DMS 273 treated with DMSO at 0.1 percent for 48 hours (cell line): ENCODE results near the gene SSX5.
"Not testable (repeated sequence)": the region's sequence is repeated elsewhere in the genome, so short reads cannot be mapped to it uniquely, and the experiment has no call there.

ENCODE experiments used
- DNase-seq: peaks from one replicate; lab custom pipeline; 2025; lab: John Stamatoyannopoulos, UW

The SSX5 gene, protein sequence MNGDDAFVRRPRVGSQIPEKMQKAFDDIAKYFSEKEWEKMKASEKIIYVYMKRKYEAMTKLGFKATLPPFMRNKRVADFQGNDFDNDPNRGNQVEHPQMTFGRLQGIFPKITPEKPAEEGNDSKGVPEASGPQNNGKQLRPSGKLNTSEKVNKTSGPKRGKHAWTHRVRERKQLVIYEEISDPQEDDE

DNA sequence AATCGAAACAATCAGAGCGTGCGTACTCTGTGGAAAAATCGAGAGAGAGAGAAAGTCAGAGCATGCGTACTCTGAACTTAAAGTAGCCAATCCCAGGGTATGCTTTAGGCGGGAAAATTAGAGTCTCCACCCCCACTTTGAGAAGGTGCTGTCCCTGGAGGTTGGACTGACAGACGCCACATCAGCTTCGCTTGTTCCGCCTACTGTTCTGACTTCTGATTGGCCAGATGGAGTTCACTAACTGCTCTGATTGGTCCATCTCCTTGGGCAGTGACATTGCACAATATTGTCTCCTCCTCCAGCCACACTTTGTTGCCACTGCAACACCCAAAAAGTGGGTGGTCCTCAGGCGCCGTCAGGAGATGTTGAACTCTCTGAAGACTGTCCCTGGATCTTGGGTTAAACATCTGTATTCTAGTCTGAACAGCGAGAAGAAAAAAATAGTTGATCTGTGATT, at the start of gene SSX5:
TSS of gene SSX5 (minus strand) at position 51 of the 457 bp plus-strand sequence. CDS start 1,437 bp downstream, outside the sequence.
- no peak for DNase-seq

- not testable (repeated sequence) for DNase-seq
These were observed 27.6 kb upstream of the SSX5 start for GRCh38 chrX:48224196-48224595.

- not testable (repeated sequence) for DNase-seq
These were observed 17.7 kb upstream of the SSX5 start for GRCh38 chrX:48214341-48214740.

DNA sequence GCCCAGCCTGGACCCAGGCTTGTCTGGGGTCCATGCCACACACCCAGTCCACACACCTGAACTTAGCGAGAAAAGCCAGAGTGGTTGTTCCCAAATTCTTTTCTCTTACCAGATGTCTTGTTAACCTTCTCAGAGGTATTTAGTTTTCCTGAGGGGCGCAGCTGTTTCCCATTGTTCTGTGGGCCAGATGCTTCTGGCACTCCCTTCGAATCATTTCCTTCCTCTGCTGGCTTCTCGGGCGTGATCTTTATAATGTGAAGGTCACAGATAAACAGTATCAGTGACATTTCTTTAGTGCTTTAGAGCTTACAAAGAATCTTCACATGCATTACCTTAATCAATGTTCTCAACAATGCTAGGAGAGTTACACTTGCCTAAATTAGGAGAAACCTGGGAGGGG, 6.6 kb downstream of the SSX5 start:
- DNase-seq, result not testable (repeated sequence)

DNA sequence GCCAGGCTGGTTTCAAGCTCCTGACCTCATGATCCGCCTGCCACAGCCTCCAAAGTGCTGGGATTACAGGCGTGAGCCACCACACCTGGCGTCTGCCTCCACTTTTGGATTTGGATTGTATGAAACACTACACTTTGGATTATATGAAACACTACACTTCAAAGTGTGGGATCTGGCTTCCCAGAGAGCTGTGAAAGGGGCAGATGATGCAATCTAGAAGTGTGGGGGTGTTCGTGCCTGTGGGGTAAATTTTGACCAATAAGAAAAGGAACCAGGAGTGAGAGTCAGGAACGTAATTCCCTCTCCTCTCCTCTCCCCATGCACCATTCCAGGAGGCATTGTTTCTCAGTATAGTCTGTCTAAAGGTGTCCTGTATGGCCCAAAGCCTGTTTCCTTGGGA, 14.7 kb downstream of the SSX5 start:
- DNase-seq, result not testable (repeated sequence)

GRCh38 chrX:48180811-48181210, 15.8 kb downstream of the SSX5 start:
- no peak for DNase-seq

- no peak for DNase-seq
These were observed 16.9 kb downstream of the SSX5 start for GRCh38 chrX:48179691-48180090.

DNA sequence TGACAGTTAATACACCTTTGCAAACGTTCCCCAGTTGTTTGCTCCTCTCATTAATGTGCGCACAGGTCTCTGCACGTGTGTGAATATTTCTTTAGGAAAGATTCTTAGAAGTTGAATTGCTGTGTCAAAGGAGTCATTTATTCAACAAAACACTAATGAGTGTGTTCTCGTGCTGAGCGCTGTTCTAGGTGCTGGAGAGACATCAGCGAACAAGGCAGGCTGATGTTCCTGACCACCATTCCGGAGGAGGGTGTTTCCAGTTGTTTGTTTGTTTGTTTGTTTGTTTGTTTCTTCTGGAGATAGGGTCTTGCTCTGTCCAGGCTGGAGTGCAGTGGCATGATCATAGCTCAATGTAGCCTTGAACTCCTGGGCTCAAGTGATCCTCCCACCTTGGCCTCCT, 30.3 kb downstream of the SSX5 start:
- not testable (repeated sequence) for DNase-seq

DNA sequence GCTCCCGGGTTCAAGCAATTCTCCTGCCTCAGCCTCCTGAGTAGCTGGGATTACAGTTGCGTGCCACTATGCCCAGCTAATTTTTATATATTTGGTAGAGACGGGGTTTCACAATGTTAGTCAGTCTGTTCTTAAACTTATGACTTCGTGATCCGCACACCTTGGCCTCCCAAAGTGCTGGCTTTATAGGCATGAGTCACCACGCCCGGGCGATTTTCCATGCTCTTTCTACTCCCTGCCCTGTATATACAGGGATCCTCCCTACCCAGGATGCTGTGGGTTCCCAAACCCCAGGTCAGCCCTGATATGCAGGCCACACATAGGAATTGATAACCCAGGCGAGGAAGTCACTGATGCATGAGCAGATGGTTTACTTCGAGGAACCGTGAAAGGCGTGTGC, 31.4 kb downstream of the SSX5 start:
- DNase-seq, result no peak

- DNase-seq, result no peak
These were observed 40.6 kb downstream of the SSX5 start for GRCh38 chrX:48156014-48156413.

- DNase-seq, result no peak
These were observed 41.8 kb downstream of the SSX5 start for GRCh38 chrX:48154796-48155195.

GRCh38 chrX:48153769-48154168, 42.8 kb downstream of the SSX5 start:
- no peak for DNase-seq

DNA sequence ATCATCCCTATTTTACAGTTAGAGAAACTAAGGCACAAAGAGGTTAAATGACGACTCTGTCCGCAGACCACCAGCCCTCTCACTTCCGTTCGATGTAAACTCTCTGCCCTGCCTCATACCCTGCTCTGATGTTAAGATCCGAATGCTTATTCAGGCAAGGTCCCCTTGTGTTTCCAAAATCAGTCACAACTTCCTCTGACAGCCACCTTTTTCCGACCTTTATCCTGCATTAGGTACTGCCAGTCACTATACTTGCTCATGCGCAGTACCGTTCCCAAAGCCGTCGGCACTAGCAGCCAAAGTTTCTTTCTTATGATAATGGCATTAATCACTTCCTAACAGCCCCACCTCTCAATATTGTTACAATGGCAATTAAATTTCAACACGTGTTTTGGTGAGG, 53.9 kb downstream of the SSX5 start:
- not testable (repeated sequence) for DNase-seq

DNA sequence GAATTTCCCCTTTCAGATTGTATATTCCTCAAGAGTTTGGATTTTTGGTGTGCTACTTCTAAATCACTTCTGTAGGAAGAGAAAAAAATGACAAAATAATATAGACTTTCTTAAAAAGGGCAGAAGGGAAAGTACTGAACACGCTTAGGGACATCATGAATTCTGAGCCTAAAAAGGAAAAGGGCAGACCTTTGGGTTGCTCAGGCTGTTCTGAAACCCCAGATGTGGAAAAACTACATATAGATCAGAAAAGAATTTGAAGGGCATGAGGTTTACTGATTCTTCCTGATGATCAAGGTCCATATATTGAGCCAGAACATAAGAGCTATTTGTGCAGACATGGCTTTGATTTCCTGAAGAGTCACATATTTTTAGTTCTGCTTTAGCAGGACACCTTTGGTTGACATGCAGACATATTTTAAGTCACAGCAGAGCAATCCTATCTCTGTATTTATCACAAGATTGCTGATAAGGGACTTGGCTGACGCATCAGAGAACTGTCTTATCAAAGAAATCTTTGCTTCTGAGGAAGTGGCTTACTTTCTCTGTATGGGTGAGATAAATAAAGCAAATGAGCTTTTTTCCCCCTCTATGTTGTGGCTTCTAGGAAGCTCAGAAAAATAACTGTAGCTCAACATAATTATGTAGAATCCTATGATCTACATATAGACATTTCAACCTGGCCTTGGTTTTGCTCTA, 54.6 kb downstream of the SSX5 start:
- not testable (repeated sequence) for DNase-seq

GRCh38 chrX:48139076-48139475, 57.5 kb downstream of the SSX5 start:
- not testable (repeated sequence) for DNase-seq
